Measurements from ENCODE around the gene USP48.
A peak's percentile ranks its signal among the peaks of the same experiment; 100 is the strongest.

USP48 gene

DNA sequence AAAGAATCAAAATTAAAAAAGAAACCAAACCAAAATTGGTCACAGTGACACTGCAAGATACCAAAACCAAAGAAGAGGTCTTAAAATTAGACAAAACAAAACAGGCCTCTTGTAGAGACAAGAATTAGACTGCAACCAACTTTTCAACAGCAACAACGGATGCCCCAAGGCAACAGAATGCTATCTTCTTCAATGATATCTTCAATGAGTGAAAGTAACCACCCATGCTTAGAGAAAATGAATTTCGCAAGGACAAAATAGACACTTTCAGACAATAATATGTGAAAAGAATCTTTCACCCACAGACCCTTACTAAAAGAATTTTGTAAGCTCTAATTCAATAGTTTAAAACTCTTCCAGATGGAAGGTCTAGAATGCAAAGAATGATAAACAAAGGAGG is 41.7 kb downstream of the USP48 start:
- DNase-seq: no peak

GRCh38 chr1:21736876-21737275 is 46.1 kb downstream of the USP48 start:
- DNase-seq: no peak

DNA sequence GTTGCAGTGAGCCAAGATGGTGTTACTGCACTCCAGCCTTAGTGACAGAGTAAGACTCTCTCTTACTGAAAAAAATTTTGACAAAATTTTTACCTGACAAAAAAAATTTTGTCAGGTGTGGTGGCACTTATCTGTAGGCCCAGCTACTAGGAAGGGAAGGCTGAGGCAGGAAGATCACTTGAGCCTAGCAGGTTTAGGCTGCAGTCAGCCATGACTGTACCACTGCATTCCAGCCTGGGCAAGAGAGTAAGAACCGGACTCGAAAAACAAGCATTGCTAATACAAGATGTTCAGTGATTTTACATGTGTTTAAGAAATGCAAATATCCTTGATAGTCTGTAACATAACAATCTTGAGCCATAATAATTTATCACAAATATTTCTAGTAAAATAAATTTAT is 46.9 kb downstream of the USP48 start:
- DNase-seq: no peak

GRCh38 chr1:21734526-21734925 is 48.4 kb downstream of the USP48 start:
- DNase-seq: no peak

- DNase-seq: no peak
These were observed 50.3 kb downstream of the USP48 start for GRCh38 chr1:21732664-21733063.

DNA sequence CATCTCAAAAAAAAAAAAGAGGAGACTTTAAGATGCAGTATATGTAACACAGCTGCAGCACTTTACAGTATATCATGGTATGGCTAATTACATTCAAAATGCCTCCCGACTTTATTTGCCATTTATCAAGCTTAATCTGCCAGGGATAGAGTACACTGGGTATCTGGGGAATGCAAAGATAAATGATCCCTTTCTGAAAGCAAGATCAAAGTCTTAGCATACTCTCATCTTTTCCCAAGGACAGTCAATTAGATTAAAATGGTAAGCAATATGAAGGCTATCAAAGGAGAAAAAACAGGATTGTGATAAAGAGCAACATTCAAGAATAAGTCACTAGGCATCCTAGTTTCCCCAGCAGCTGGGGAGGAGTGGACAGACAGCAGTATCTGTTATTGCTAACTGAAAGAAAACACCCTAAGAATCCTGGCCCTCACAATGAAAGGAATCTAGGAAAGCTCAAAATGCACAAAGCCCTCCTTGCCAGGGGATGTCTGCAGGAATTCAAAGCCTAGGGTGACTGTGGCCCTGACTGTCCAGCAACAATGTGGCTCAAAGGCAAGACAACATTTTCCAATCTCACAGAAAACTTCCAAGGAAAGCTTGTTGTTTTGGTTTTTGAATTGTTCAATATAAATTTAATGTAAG is 57.1 kb downstream of the USP48 start:
- DNase-seq: no peak

DNA sequence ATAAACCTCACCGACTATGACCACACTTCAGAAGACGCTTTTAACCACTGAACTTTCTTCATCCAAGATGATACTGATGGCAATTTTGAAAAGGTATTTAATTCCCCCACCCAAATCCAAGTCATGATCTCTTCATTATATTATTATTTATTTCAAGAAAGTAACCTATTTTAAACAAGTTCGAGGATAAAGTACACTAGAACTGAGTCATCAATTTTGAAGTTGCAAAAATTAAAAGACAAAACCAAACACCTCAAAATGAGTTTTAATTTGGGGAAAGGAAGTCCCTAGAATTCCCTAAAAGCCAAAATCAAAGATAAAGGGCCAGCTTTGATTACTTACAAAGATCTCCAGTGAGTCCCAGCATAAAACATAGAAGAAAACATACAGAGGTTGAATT is 58.4 kb downstream of the USP48 start:
- no peak for DNase-seq

DNA sequence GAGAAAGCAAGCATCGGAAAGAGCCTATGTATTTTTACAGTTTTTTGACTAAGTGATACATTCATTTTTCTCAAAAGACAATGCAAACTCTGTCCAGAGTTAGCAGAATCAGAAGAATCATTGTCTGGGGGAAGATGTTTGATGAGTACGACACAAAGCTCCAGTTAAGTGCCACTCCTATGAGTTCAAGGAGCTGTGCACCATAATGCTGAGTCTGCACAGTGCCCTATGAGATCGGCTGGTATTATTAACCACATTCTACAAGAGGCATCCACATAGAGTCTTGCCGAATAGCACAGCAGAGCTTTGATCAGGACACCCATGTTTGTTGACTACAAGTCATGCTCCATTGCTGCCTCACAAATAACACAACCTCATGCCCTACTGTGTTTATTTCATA is 58.9 kb downstream of the USP48 start:
- DNase-seq: no peak

DNA sequence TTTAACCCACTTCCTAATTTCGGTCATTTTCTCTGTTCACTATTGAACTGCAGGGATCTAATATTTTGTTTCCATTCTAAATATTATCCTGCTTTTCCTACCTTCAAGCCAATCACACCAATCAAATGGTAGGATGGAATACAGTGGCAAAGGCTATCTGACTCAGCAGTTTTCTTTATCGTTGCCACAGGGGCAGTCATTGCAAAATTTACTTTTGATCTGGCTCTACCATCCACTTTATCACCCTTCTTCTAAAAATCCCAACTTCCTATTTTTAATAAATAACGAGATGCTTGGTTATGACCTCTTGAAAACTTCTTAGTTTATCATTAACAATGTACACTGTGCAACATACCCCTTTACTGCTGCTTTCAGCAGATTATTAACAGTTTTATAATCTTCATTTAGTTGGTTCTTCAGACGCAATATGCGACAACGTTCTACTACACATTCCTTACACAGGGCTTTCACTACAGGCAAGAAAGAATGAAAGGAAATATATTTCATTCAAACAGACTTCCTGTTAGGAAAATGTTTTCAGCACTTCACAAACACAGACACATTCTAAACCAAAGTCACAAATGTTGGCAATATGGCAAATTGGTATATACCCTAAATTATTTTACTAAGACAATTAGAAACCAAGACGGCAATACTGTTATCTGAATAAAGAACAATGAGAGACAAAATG is 61.5 kb downstream of the USP48 start:
- DNase-seq: no peak

DNA sequence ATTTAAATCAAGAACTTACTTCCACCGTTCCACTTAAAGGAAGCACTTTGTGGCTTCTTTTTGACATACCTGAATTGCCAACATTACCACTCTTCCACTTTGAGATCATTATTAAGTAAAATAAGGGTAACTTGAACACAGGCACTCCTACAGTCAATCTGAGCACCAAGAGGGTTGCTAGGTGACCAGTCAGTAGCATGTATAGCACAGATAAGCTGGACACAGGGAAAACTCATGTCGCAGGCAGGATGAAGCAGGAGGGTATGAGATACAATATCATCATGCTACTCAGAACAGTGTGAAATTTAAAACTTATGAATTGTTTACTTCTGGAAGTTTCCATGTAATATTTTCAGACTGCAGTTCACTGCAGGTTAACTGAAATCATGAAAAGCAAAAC is 66.8 kb downstream of the USP48 start:
- DNase-seq: no peak

DNA sequence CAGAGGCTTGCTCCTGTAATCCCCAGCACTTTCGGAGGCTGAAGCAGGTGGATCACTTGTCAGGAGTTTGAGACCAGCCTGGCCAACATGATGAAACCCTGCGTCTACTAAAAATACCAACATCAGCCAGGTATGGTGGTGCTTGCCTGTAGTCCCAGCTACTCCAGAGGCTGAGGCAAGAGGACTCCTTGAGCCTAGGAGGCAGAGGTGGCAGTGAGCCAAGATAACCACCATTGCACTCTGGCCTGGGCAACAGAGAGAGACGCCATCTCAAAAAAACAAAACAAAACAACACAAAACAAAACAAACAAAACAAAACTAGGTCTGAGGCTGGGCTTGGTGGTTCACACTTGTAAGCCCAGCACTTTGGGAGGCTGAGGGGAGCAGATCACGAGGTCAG is 75.1 kb downstream of the USP48 start:
- no peak for DNase-seq

DNA sequence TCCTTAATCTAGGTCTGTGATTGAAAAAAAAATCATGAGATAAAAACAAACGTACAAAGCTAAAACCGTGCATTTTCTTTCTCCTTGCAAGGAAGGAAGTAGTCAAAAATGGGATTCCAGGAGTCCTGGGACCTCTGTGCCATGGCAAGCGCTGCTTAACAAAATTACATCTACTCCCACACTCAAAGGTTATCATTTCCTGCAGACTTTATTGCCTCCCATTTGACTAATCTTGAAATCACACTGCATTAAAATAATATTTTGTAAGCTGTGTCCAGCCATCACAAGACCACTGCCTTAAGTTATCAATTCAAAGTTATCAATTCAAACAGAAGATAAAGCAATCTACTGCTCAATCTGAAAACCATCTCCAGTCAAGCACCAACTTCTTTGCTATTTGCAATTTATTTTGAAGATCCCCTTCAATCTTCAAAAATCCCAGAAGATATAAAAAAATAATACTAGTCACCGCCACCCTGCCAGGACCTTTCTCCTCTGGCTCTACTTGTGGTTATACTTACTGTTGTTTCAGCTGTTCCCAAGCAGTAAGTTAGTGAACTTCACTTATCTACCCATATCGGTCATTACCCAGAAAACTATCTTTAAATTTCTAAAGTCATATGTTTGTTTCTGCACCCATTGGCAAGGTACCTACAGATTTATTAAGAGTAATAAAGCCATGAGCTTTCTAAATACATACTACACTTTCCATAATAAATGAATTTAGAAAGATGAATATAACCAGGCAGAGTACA is 75.7 kb downstream of the USP48 start:
- DNase-seq: no peak

DNA sequence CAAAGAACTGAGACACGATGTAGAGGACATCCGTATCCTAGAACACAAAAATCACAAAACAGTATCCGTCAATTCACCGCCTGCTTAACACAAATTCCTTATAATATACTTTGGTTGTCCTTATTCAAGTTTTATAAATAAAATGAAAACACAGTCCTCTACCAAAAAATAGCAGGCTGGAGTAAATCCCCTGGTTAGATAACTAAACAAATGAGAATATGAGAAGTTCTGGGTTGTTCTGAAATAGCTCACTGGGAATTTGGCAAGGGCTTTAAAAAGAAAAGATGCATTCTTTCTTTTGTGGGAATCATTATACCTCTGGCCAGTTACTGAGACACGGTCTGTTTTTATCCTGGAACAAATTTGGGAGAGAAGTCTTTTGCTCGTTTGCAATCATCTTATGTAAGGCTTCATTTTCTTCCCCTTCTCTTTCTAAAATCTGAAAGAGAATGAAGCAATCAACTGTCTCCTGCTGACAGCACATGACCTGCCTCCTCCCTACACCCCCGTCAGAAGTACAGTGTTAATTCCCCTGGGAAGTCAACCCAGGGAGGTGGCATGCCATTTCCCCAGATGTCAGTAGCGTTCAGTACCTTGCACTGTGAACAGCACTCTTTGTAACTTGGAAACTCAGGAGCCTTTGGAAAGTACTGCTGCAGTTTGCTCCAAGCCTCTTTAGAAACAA is 76.7 kb downstream of the USP48 start:
- no peak for DNase-seq

DNA sequence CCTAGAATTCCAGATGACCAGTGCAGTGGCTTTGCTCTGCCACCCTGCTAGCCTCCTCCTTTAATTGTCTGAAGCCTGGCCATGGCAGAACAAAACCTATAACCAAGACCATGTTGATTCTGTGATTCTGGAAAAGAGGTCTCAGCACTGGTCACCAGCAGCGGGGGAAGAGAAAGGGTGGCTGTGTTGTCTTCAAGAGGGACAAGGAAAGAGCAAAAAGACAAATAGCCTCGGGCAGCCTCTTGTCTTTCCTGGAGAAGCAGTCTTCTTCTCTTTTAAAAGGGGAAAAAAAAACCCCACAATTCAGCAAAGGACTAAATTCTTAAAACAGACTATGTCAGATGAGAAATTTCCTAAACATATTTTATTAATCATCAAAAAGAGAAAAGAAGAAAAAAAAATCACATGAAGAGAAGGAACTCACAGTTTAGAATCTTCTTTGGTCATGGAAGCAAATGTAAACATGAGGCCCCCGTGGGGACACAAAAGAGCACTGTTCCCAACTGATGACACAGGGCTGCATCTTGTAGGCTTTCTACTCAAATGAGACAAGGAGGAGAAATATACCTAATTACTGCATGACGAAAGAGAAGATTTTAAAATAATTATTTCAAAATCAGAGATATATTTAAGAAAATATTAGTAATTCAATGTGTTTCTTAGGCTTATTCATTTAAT is 77.5 kb downstream of the USP48 start:
- DNase-seq: no peak

GRCh38 chr1:21704145-21704544 is 78.8 kb downstream of the USP48 start:
- DNase-seq: no peak

DNA sequence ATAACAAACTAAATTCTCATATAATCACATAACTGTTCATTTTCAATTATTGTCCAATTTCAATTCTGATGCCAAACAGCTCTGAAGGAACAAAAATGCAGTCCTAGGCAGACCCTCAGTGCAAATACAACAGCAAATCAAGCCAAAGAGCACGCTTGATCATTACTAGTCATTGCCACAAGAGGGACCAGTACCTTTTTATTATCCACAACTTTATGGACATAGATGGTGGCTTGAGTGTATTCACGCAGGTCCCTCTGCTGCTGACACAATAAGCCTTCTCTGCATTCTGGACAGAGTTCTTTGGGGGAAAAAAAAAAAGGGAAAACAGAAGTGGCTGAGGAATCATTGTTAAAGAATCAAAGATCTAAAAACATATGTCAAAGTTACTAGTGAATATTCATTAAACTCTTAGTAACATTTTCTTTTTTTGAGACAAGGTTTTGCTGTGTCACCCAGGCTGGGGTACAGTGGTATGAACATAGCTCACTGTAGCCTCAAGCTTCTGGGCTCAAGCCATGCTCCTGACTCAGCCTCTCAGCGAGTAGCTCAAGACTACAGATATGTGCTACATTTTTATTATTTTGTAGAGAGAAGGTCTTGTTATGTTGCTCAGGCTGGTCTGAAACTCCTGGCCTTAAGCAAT is 79.5 kb downstream of the USP48 start:
- peak in 1 of 2 donors; percentile 33 for DNase-seq

- no peak for DNase-seq
These were observed 80.2 kb downstream of the USP48 start for GRCh38 chr1:21702780-21703179.

DNA sequence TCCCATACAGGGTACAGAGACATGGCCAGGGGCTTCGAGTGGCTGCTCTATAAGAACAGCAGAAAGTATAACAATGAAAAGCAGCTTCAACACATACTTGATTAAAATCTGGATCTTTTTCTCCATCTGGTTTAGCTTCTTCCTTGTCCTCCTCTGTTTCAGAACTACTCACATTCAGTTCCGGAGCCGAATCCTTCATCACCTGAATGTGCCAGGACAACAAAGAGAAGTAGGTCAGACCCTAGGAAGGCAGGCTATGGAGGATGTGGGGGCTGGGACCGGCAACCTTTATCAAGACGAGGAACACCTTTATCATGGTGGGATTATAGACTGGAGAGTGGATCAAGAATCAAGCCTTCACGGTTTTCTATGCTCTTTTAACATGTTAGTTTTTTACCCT is 81.5 kb downstream of the USP48 start:
- no peak for DNase-seq

DNA sequence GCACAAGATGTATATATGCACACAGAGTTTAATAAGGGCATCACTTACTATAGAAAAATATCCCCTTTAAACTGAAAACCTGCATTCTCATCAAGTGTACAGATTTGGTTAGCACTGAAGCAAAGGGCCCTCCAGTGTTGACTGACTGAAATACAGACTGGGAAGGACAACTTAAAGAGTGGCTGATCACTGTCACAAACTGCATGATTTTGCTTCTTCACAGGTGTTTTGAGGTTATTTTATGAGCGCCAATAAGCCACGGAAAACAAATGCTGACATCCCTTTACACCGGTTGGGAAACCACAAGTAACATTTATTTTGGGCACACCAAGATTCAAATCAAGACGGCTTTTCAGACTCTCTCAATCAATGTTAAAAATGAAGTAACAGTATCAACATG is 82.9 kb downstream of the USP48 start:
- DNase-seq: no peak

DNA sequence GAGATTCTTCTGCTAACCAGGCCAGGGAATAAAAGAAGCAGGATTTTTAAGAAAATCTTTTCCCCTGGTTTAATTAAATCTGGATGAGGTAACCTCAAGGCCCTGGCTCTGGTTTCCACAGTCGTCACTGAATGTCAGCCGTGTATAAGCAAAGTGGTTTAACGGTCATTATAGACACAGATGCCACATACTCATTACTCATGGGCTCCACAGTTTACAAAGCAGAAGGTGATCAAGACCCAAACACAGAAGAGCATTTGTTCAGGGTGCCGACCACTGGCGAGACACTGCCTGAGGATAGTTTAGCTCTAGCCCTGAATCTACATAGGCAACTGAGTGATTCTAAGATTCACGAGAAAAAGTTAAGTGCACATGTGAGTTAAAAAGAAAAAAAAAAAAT is 86.0 kb downstream of the USP48 start:
- no peak for DNase-seq

DNA sequence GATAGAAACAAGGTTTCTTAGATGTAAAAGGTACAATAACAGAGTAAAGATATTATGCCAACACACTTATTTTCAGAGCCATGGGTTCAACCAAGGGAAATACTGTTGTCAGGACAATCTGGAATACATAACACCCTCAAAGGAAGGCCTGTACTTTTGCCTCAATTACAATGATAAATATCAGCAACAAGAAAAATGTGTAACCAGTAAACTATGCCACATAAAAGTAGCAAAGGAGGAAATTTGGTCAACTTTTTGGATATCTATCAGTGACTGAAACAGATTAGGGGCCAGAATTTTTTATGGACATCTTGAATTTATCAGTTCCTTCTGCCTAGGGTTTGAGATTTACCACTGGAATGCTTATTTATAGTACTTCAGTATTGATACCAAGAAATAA is 89.2 kb downstream of the USP48 start:
- DNase-seq: no peak

GRCh38 chr1:21691739-21692138 is 91.2 kb downstream of the USP48 start:
- DNase-seq: no peak
